ENCODE measurements around the gene CLPTM1. TPM values are rescaled to one million over a fixed set of nuclear protein-coding genes. Genes with fewer than 3 reads are reported as not detected.
A peak's percentile ranks its signal among the peaks of the same experiment; 100 is the strongest.

The CLPTM1 gene
- total and polyA plus RNA-seq, 9 of the 15 experiments (the other 6 are each of a cell fraction or from before 2014, with no cell fraction given), result 0.37 to 96.0 (median 27.5) TPM

- TF ChIP-seq ZBTB9 (CRISPR knock-in tag; IDR thresholded peaks at IDR 0.05) (no peak), ZNF384 (IDR thresholded peaks at IDR 0.05; ENCODE audit: low read depth, low read length) (no peak), HOXB6 (CRISPR knock-in tag; IDR thresholded peaks at IDR 0.05; ENCODE audit: borderline replicate concordance) (no peak), TAF1 (IDR thresholded peaks at IDR 0.05; ENCODE audit: control insufficient read depth, extremely low read depth, insufficient read depth, low read length, severe bottlenecking) (peak; percentile 84), TFAM (CRISPR knock-in tag; conservative IDR thresholded peaks at IDR 0.05) (no peak), MCM2 (IDR thresholded peaks at IDR 0.05; ENCODE audit: low read depth) (no peak), CHD1 (IDR thresholded peaks at IDR 0.05; ENCODE audit: low read length) (no peak), ZNF584 (CRISPR knock-in tag; IDR thresholded peaks at IDR 0.05; ENCODE audit: low read depth) (no peak), SMAD2 (IDR thresholded peaks at IDR 0.05; ENCODE audit: low read depth, low read length) (no peak), RAD51 (IDR thresholded peaks at IDR 0.05; ENCODE audit: borderline replicate concordance, low read depth) (peak; percentile 55; the same call in 1 of the 2 replicates), NONO (IDR thresholded peaks at IDR 0.05; ENCODE audit: low read depth in 2 of 2, low read length in 1 of 2) (no peak), NR4A1 (CRISPR knock-in tag; IDR thresholded peaks at IDR 0.05) (no peak), NR4A1 (tag; IDR thresholded peaks at IDR 0.05) (no peak), NFIC (IDR thresholded peaks at IDR 0.05) (no peak), ZNF23 (CRISPR knock-in tag; IDR thresholded peaks at IDR 0.05) (no peak), HDAC1 (IDR thresholded peaks at IDR 0.05) (peak in 1 of 2 experiments; percentile 95; a peak in 2 of 4 replicates), CCNT2 (IDR thresholded peaks at IDR 0.05; ENCODE audit: borderline replicate concordance, extremely low read depth, insufficient read length, low read depth, low read length) (no peak), ZC3H4 (CRISPR knock-in tag; IDR thresholded peaks at IDR 0.05; ENCODE audit: borderline replicate concordance) (no peak), CREM (IDR thresholded peaks at IDR 0.05; ENCODE audit: low read depth) (peak; percentile 81), GTF2E2 (tag; IDR thresholded peaks at IDR 0.05) (no peak), PBX2 (CRISPR knock-in tag; IDR thresholded peaks at IDR 0.05; ENCODE audit: low read depth) (no peak), PBX2 (tag; conservative IDR thresholded peaks at IDR 0.05; ENCODE audit: low read depth) (no peak), CBX5 (IDR thresholded peaks at IDR 0.05; ENCODE audit: borderline replicate concordance, low read depth) (no peak), ADNP (tag; IDR thresholded peaks at IDR 0.05) (no peak), SREBF2 (CRISPR knock-in tag; IDR thresholded peaks at IDR 0.05) (no peak; the same call in 1 of the 2 replicates), ZNF282 (CRISPR knock-in tag; IDR thresholded peaks at IDR 0.05) (no peak), ESRRB (CRISPR knock-in tag; IDR thresholded peaks at IDR 0.05; ENCODE audit: borderline replicate concordance) (no peak)
These were observed at the start of gene CLPTM1 (continued) for GRCh38 chr19:44954649-44955504.

Data from K562 (cell line).